GM10266 (cell line): ENCODE measurements around the gene TCF7.

Source experiments
- DNase-seq: peaks from one replicate; pipeline ENCODE4 v3.0.0; 2012; ENCODE audit errors: extremely low spot score
- CTCF ChIP-seq: IDR thresholded peaks from 2 replicates; pipeline ENCODE4 v1.5.1; 2012; ENCODE audit warnings: mild to moderate bottlenecking, low read depth; ENCODE audit not compliant: control insufficient read depth, insufficient read depth; ENCODE audit errors: missing control alignments

TCF7 gene

GRCh38 chr5:134106991-134107701 lies 7.3 kb upstream of the TCF7 start:
- DNase-seq = no peak
- no peak for TF ChIP-seq CTCF

- DNase-seq = no peak
- TF ChIP-seq CTCF = no peak
Measured at GRCh38 chr5:134107779-134108178, 6.7 kb upstream of the TCF7 start.

GRCh38 chr5:134110382-134110781 lies 4.1 kb upstream of the TCF7 start:
- no peak for TF ChIP-seq CTCF
- DNase-seq = no peak

- TF ChIP-seq CTCF = no peak
- DNase-seq = peak; percentile 55
Measured at GRCh38 chr5:134111741-134112647, 2.5 kb upstream of the TCF7 start.

- TF ChIP-seq CTCF = no peak
- no peak for DNase-seq
Measured at GRCh38 chr5:134112726-134113362, 1.6 kb upstream of the TCF7 start.

GRCh38 chr5:134113363-134113889 lies 1.1 kb upstream of the TCF7 start:
- TF ChIP-seq CTCF = no peak

More at GRCh38 chr5:134113363-134113889, 1.1 kb upstream of the TCF7 start:
- no peak for DNase-seq
